GM12878 (cell line): Measurements from ENCODE around the gene EIF4E. TPM values are rescaled to one million over a fixed set of nuclear protein-coding genes. Genes with fewer than 3 reads are reported as not detected.
A peak's percentile ranks its signal among the peaks of the same experiment; 100 is the strongest.

ENCODE experiments used
- ATF7 ChIP-seq: fragments of 450-650 bp; IDR thresholded peaks from 2 replicates; pipeline ENCODE4 v1.6.1; 2016; ENCODE audit warnings: low read depth, mild to moderate bottlenecking
- BACH1 ChIP-seq: fragments of 450-650 bp; IDR thresholded peaks from 2 replicates; pipeline ENCODE4 v1.6.1; 2017; ENCODE audit warnings: mild to moderate bottlenecking, borderline replicate concordance
- BCLAF1 ChIP-seq: fragments of 450-650 bp; IDR thresholded peaks from 2 replicates; pipeline ENCODE4 v1.6.1; 2017; ENCODE audit warnings: antibody characterized with exemption, mild to moderate bottlenecking, moderate library complexity
- CBX3 ChIP-seq: fragments of 200-600 bp; sonication (generic); IDR thresholded peaks from 2 replicates; pipeline ENCODE4 v1.6.1; 2016; ENCODE audit warnings: low read depth, borderline replicate concordance
- CEBPB ChIP-seq, 2 experiments: fragments of 150-350 bp in 1 of 2; IDR thresholded peaks; 2 replicates each; pipeline ENCODE4 v1.6.1; 2012 to 2014; ENCODE audit warnings: low read depth in 2 of 2, low read length in 2 of 2, borderline replicate concordance in 1 of 2, inconsistent platforms in 1 of 2
- ELK1 ChIP-seq: IDR thresholded peaks from 2 replicates; pipeline ENCODE4 v1.6.1; 2012; ENCODE audit warnings: low read depth, low read length, improper control_type of control experiment
- EZH2 ChIP-seq: IDR thresholded peaks from 2 replicates; pipeline ENCODE4 v1.6.1; 2012; ENCODE audit warnings: low read depth, mild to moderate bottlenecking, control low read depth, inconsistent platforms, low read length, borderline replicate concordance; ENCODE audit not compliant: control insufficient read depth
- HSF1 ChIP-seq: fragments of 150-350 bp; IDR thresholded peaks from 2 replicates; pipeline ENCODE4 v1.6.1; 2014; ENCODE audit warnings: mild to moderate bottlenecking, low read depth, low read length
- MTA3 ChIP-seq: IDR thresholded peaks from 2 replicates; pipeline ENCODE4 v1.6.1; 2012; ENCODE audit warnings: low read length, inconsistent platforms, borderline replicate concordance
- MYC ChIP-seq: IDR thresholded peaks from 2 replicates; pipeline ENCODE4 v1.6.1; 2011; ENCODE audit warnings: mild to moderate bottlenecking, low read length, moderate library complexity, inconsistent platforms; ENCODE audit not compliant: insufficient read depth, insufficient replicate concordance, insufficient read length, severe bottlenecking
- NFIC ChIP-seq: IDR thresholded peaks from 2 replicates; pipeline ENCODE4 v1.6.1; 2012; ENCODE audit warnings: low read depth, mild to moderate bottlenecking, inconsistent platforms, low read length, moderate library complexity
- NFYB ChIP-seq: IDR thresholded peaks from 2 replicates; pipeline ENCODE4 v1.6.1; 2011; ENCODE audit warnings: low read depth, mild to moderate bottlenecking, low read length, improper control_type of control experiment, moderate library complexity; ENCODE audit not compliant: insufficient read depth
- PML ChIP-seq: IDR thresholded peaks from 2 replicates; pipeline ENCODE4 v1.6.1; 2012; ENCODE audit warnings: low read length, inconsistent platforms
- RBBP5 ChIP-seq: fragments of 200-600 bp; sonication (generic); conservative IDR thresholded peaks from 2 replicates; pipeline ENCODE4 v1.6.1; 2016
- SKIL ChIP-seq: fragments of 450-650 bp; IDR thresholded peaks from 2 replicates; pipeline ENCODE4 v1.6.1; 2017; ENCODE audit warnings: mild to moderate bottlenecking, low read depth, inconsistent platforms; ENCODE audit not compliant: poor library complexity, severe bottlenecking
- SPI1 ChIP-seq: IDR thresholded peaks from 2 replicates; pipeline ENCODE4 v1.6.1; 2011; ENCODE audit warnings: low read depth, mild to moderate bottlenecking, low read length, moderate library complexity, borderline replicate concordance; ENCODE audit not compliant: insufficient read depth
- STAT1 ChIP-seq: fragments of 450-650 bp; conservative IDR thresholded peaks from 2 replicates; pipeline ENCODE4 v1.6.1; 2014; ENCODE audit warnings: antibody characterized with exemption, mild to moderate bottlenecking
- TAF1 ChIP-seq: IDR thresholded peaks from 2 replicates; pipeline ENCODE4 v1.6.1; 2011; ENCODE audit warnings: mild to moderate bottlenecking, low read depth, low read length, borderline replicate concordance
- TCF3 ChIP-seq: IDR thresholded peaks from 2 replicates; pipeline ENCODE4 v1.6.1; 2012; ENCODE audit warnings: low read depth, mild to moderate bottlenecking, low read length, borderline replicate concordance; ENCODE audit not compliant: insufficient read depth
- YBX1 ChIP-seq: fragments of 450-650 bp; IDR thresholded peaks from 2 replicates; pipeline ENCODE4 v1.6.1; 2016; ENCODE audit warnings: antibody characterized with exemption
- YY1 ChIP-seq: IDR thresholded peaks from 2 replicates; pipeline ENCODE4 v1.6.1; 2011; ENCODE audit warnings: low read depth, mild to moderate bottlenecking, low read length
- ZBED1 ChIP-seq: IDR thresholded peaks from 2 replicates; pipeline ENCODE4 v1.6.1; 2016; ENCODE audit warnings: borderline replicate concordance
- polyA plus RNA-seq, 11 experiments: library from polyadenylated mRNA; depleted of rRNA in 4 of 11; unstranded in 6 of 11; stranded (reverse) in 5 of 11; fragments of >200 nt; fragmentation: Nextera tagmentation in 4 of 11; fragmentation: Illumina TruSeq in 1 of 11; extraction: Ambion mirVana in 4 of 11; extraction: Trizol in 1 of 11; gene quantifications; 1 replicate in 1 of 11; 2 replicates in 10 of 11; pipeline versions ENCODE4 v1.2.1 to v1.2.3, GENCODE V29; 2011 to 2016; ENCODE audit warnings: inconsistent platforms in 2 of 11, missing spikeins in 2 of 11, low read depth in 1 of 11
- total RNA-seq, 4 experiments: library from RNA; depleted of rRNA in 3 of 4; stranded (reverse); fragments of >200 nt in 3 of 4; fragmentation: Illumina TruSeq in 1 of 4; extraction: Trizol in 1 of 4; gene quantifications; 2 replicates each; pipeline versions ENCODE4 v1.2.1 to v1.2.3, GENCODE V29; 2013 to 2021

Gene EIF4E
- total and polyA plus RNA-seq, 10 of the 15 experiments (the other 5 are each of a cell fraction or from before 2014, with no cell fraction given), result 104 to 372 (median 163) TPM

- TF ChIP-seq BCLAF1 (no peak), NFYB (no peak), PML (peak; percentile 80), MYC (no peak), YBX1 (no peak), STAT1 (no peak), ATF7 (peak; percentile 93), TCF3 (peak; percentile 53; the same call in 1 of the 2 replicates), NFIC (peak; percentile 93), ZBED1 (peak; percentile 50; the same call in 1 of the 2 replicates), EZH2 (no peak), ELK1 (no peak), CEBPB (IDR thresholded peaks at IDR 0.05; ENCODE audit: borderline replicate concordance in 1 of 2, low read depth in 2 of 2, low read length in 2 of 2) (peak in 1 of 2 experiments; percentile 72; a peak in 1 of 4 replicates), YY1 (no peak), MTA3 (peak; percentile 78; the same call in 1 of the 2 replicates), CBX3 (no peak), RBBP5 (no peak), TAF1 (peak; percentile 16), SPI1 (peak; percentile 37; the same call in 1 of the 2 replicates), BACH1 (no peak; the same call in 1 of the 2 replicates), HSF1 (no peak), SKIL (no peak)
Observed at GRCh38 chr4:98929341-98930267, 671 bp upstream of the EIF4E start (continued).
